NCI-H2196 (cell line): ENCODE results near the gene RAB20.
"Not testable (repeated sequence)": the region's sequence is repeated elsewhere in the genome, so short reads cannot be mapped to it uniquely, and the experiment has no call there.

Experiments used
- DNase-seq: peaks from one replicate; lab custom pipeline; 2025; ENCODE audit not compliant: unreplicated experiment; lab: John Stamatoyannopoulos, UW

The RAB20 gene, protein sequence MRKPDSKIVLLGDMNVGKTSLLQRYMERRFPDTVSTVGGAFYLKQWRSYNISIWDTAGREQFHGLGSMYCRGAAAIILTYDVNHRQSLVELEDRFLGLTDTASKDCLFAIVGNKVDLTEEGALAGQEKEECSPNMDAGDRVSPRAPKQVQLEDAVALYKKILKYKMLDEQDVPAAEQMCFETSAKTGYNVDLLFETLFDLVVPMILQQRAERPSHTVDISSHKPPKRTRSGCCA

DNA sequence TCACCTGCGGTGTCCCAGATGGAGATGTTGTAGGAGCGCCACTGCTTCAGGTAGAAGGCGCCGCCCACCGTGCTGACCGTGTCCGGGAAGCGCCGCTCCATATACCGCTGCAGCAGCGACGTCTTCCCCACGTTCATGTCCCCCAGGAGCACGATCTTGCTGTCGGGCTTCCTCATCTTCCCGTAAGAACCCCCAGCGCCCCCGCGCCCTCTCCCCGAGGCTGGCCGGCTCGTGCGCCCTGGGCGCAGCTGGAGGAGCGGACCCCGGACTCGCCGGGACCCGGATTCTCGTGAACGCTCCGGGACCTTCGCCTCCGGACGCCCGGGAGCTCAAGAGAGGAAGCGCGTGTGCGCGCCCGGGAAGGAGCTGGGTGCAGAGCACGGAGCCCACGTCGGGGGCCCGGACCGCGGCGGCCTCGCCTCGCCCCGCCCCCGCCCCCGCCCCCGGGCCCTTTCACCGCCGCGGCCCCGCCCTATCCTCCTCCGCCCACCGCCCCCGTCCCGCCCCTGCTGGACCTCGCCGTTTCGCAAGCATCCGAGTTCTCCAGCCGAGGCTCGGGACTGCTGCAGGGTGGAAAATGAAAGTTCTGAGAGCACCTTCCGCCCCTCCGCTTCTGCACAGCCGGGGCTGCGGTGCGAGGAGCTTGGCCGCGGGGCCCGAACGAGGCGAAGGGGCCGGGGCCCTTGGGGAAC lies at the start of gene RAB20:
RAB20 (minus strand) TSS at position 379 of the 692 bp plus-strand sequence; CDS start at position 176, 203 bp downstream.
- DNase-seq = peak; percentile 44

- DNase-seq = no peak
These were observed 49.6 kb upstream of the RAB20 start for GRCh38 chr13:110610955-110611595.

- no peak for DNase-seq
These were observed 46.2 kb upstream of the RAB20 start for GRCh38 chr13:110607675-110608224.

DNA sequence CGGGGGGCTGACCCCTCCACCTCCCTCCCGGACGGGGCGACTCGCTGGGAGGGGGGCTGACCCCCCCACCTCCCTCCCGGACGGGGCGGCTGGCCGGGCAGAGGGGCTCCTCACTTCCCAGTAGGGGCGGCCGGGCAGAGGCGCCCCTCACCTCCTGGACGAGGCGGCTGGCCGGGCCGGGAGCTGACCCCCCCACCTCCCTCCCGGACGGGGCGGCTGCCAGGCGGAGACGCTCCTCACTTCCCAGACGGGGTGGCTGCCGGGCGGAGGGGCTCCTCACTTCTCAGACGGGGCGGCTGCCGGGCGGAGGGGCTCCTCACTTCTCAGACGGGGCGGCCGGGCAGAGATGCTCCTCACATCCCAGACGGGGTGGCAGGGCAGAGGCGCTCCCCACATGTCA lies 44.8 kb upstream of the RAB20 start:
- not testable (repeated sequence) for DNase-seq

DNA sequence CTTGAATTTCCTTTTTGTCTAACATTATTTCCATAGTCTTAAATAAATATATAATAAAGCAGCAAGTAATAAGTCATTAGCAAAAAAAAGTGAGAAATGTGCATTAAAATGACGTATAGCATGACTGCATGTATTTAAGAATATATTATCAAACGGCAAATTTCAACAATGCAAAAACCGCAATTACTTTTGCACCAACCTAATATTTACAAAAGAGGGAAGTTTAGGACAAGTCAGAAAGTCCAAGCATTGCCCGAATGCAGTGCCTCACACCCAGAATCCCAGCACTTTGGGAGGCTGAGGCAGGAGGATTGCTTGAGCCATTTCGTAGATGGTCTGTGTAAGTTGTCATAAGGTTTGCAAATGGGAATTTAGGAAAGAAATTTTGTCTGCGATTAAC lies 43.6 kb upstream of the RAB20 start:
- no peak for DNase-seq

DNA sequence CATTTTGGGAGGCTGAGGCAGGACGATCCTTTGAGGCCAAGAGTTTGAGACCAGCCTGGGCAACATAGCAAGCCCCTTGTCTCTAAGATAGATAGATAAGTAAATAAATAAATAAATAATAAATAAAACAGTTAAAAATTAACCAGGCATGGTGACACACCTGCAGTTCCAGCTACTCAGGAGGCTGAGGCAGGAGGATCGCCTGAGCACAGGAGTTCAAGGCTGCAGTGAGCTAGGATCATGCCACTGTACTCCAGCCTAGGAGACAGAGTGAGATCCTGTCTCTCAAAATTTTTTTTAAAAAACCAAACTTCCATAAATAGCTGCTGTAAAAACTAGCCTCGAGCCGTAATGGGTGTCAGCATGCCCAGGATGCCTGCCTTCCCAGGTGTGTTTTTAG lies 39.5 kb upstream of the RAB20 start:
- no peak for DNase-seq

- no peak for DNase-seq
These were observed 38.8 kb upstream of the RAB20 start for GRCh38 chr13:110600261-110600819.

- no peak for DNase-seq
These were observed 35.6 kb upstream of the RAB20 start for GRCh38 chr13:110597041-110597689.

- peak; percentile 1 for DNase-seq
These were observed 32.1 kb upstream of the RAB20 start for GRCh38 chr13:110593430-110594130.

GRCh38 chr13:110592665-110593064 lies 31.1 kb upstream of the RAB20 start:
- no peak for DNase-seq

DNA sequence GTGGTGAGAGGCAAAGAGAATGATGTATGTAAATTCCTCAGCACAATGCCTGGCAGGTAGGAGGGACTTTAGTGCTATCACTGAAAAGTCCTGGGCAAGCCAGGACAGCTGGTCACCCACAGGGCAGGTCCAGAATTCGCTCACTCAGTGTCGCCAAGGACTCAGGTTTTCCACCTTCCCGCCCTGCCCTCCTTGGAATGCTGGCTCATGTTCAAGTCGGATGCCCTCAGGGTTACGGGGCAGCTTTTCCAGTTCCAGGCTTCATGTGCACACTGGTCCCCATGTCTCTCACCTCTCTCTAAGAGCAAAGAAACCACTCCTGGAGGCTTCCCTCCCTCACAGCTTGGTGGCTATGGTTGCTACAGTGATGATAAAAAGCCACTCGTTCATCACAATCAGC lies 29.1 kb upstream of the RAB20 start:
- DNase-seq = no peak

DNA sequence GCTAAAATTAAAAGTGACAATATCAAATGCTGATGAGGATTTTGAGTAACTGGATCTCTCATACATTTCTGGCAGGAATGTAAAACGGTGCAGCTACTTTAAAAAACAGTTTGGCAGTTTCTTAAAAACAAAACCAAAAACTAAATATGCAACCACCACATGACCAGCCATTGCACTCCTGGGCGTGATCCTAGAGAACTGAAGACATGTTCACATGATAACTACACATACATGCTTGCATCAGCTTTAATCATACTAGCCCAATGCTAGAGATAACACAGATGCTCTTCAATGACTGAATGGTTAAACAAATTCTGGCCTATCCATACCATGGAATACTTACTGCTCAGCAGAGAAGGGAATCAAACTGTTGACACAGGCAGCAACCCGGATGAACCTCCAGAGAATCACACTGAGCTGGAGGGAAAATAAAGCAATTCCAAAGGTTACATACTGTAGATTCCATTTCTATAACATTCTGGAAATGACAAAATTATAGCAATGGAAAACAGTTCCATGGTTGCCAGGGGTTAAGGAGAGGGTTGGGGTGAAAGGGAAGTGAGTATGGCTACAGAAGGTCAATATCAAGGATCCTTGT lies 28.4 kb upstream of the RAB20 start:
- no peak for DNase-seq

GRCh38 chr13:110583178-110583865 lies 21.8 kb upstream of the RAB20 start:
- DNase-seq = no peak

GRCh38 chr13:110582421-110582954 lies 21.0 kb upstream of the RAB20 start:
- no peak for DNase-seq

GRCh38 chr13:110581506-110582185 lies 20.1 kb upstream of the RAB20 start:
- no peak for DNase-seq

GRCh38 chr13:110580800-110581199 lies 19.3 kb upstream of the RAB20 start:
- DNase-seq = no peak

GRCh38 chr13:110578363-110578762 lies 16.8 kb upstream of the RAB20 start:
- DNase-seq = no peak

DNA sequence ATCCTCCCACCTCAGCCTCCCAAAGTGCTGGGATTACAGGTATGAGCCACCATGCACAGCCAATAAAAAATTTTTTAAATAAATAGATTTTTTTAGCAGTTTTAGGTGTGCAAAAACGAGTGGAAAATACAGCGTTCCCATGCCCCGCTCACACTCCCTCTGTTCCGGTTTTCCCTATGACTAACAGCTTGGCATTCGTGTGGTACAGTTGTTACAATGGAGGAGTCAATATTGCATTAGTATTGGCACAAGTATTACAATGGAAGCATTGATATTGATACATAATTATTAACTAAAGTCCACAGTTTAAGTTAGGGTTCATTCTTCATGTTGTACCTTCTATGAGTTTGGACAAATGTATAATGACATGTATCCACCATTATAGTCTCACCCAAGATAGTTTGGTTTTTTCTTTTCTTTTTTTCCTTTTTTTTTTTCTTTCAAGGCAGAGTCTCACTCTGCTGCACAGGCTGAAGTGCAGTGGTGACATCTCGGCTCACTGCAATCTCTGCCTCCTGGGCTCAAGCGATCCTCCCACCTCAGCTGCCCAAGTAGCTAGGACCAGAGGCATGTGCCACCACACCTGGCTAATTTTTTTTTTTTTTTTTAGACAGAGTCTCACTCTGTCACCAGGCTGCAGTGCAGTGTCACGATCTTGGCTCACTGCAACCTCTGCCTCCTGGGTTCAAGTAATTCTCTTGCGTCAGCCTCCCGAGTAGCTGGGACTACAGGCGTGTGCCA lies 15.4 kb upstream of the RAB20 start:
- DNase-seq = no peak
